ENCODE data around the gene GDF15. TPM values are rescaled to one million over a fixed set of nuclear protein-coding genes. Genes with fewer than 3 reads are reported as not detected.

The GDF15 gene
- total RNA-seq, 4 donors from 2014 or later = 0.49 to 5.1 (median 4.5) TPM; not detected in 1

DNA sequence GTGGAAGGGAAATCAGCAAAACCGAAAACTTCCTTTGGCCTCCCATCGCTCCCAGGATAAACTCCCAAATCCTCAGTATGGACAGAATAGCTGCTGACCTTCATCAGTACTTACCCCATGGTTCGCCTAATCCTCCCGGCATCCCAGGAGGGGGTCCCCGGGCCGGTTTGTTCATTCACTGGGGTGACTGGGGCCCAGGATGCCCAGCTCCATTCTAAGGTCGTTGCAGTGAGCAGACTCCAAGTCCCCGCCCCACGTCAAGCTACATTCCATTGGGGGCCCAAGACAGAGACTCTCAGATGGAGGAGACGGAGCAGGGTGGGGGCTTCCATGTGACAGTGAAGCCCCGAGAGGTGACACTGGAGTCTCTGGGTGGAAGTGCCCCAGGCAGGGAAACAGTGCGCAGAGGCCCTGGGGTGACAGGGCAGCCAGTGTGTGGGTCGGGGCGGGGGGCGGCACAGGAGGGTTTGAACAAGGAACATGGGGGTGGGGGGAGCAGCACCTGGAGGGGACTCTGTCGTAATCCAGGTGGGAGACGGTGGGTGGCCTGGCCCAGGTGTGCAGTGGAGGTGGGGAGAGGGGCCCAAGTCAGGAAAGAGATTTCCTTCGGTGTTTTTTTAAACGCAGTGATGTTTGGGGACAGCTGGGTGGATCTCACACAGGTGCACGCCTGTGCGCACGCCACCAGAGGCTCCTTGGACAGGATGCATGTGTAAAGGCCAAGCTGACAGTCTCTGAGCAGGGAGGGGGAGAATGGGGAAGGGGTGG, 38.3 kb downstream of the GDF15 start:
- DNase-seq (ENCODE audit: low spot score in 2 of 2) = no peak
- TF ChIP-seq POLR2A (IDR thresholded peaks at IDR 0.05) = no peak
- TF ChIP-seq, protein P1, sequence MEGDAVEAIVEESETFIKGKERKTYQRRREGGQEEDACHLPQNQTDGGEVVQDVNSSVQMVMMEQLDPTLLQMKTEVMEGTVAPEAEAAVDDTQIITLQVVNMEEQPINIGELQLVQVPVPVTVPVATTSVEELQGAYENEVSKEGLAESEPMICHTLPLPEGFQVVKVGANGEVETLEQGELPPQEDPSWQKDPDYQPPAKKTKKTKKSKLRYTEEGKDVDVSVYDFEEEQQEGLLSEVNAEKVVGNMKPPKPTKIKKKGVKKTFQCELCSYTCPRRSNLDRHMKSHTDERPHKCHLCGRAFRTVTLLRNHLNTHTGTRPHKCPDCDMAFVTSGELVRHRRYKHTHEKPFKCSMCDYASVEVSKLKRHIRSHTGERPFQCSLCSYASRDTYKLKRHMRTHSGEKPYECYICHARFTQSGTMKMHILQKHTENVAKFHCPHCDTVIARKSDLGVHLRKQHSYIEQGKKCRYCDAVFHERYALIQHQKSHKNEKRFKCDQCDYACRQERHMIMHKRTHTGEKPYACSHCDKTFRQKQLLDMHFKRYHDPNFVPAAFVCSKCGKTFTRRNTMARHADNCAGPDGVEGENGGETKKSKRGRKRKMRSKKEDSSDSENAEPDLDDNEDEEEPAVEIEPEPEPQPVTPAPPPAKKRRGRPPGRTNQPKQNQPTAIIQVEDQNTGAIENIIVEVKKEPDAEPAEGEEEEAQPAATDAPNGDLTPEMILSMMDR (IDR thresholded peaks at IDR 0.05) = no peak
- H3K4me3 ChIP-seq (ENCODE audit: low read depth, poor library complexity, severe bottlenecking) = no peak overlapping the region
- intact Hi-C loops (cut with DNase I; ENCODE audit: low total_unique reads) = no loop called here
- WGBS, 2 donors = 76 to 79% methylated on average over 21 to 22 of the region's 22 CpGs

DNA sequence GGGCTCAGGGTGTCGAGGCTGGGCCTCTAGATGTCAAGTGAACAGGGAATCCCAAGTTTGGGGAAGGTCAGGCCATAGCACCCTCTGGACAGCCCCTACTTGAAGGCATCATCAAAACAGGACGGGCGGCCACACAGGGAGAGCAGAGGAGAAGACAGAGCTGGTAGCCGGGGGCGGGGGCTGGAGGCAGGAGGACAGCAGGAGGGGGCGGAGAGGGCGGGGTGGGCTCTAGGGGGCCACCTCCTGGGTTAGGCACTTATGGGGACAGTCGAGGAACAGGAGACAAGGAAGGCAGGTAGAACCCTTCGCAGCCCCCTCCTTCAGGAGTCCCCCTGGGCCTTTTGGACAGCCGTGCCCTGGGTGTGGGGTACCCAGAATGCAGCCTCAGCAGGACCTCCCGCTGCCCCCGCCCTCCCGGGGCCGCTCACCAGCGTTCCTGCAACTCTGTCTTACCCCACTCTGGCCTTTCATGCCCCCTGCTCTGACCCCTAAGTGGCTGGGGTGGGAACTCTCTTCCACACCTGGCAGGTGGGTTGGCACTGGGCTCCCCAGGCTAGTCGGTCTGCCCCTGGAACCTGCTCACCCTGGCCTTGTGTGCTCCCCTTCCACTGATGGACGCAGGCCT, 39.0 kb downstream of the GDF15 start:
- WGBS, 2 donors = 78 to 81% methylated on average over 14 to 17 of the region's 17 CpGs
- TF ChIP-seq, protein P1 (IDR thresholded peaks at IDR 0.05) = no peak
- TF ChIP-seq POLR2A (IDR thresholded peaks at IDR 0.05) = no peak
- intact Hi-C loops (cut with DNase I; ENCODE audit: low total_unique reads) = no loop called here
- H3K4me3 ChIP-seq (ENCODE audit: low read depth, poor library complexity, severe bottlenecking) = no peak overlapping the region
- DNase-seq (ENCODE audit: low spot score in 2 of 2) = no peak

DNA sequence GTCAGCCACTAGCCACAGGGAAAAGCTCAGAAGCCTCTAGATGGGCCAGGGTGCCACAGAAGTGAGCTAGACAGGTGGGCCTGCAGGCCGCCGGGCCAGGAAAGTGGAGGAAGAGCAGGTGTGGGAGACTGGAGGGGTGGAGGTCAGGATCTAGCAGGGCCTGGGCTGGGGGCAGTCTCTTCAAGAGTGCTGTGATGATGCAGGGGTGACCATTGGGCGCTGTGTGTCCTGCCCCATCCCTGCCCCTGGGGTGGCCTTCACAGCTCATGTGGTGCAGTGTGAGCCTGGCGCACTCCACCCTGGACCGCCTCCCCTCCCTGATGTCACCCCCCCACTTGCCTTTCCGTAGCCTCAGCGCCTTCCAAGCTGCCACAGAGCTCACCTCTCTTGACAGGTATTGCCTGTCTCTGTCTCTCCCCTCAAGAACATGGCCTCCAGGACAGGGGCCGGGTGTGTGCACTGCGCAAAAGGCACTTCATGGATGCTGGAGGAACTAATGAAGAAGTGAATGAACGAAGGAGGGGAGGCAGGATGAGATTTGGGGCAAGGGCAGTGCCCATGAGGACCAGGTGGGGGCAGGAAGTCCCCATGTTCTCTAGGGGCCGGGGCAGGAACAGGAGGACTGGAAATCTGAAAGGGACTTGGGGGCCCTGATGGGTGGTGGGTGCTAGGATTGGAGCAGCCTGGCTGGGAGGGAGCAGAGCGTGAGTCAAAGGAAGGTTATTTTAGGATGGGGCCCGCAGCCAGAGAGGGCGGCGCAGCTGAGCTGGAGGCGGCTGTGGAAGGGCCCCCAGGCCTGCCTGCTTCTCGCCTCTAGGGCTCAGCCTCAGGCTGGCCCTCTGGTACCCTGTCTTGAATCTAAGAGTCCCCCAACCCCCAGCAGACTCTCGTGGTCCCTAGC, 39.8 kb downstream of the GDF15 start:
- no peak for DNase-seq (ENCODE audit: low spot score in 2 of 2)
- no peak for TF ChIP-seq POLR2A (IDR thresholded peaks at IDR 0.05)
- TF ChIP-seq, protein P1 (IDR thresholded peaks at IDR 0.05) = no peak
- no peak overlapping the region for H3K4me3 ChIP-seq (ENCODE audit: low read depth, poor library complexity, severe bottlenecking)
- intact Hi-C loops (cut with DNase I; ENCODE audit: low total_unique reads) = no loop called here
- 47 to 48% methylated on average over 17 to 18 of the region's 18 CpGs for WGBS, 2 donors

DNA sequence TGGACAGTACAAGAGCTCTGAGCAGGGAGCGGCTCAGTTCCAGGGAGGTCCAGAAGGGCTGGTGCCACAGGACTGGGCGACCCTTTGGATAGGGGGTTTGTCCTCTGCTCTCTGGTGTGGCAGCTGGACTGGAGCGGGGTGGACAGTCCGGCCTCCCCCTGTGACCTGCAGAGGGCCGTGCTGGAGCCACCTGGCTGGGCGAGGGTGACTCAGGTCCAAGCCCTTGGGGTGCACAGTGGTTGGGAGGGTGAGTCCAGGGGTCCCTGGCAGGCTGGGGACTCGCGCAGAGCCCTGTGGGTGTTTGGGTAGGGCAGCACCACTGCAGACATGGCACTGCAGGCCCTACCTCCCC, 40.4 kb downstream of the GDF15 start:
- DNase-seq (ENCODE audit: low spot score in 2 of 2) = no peak
- intact Hi-C loops (cut with DNase I; ENCODE audit: low total_unique reads) = no loop called here
- TF ChIP-seq, protein P1 (IDR thresholded peaks at IDR 0.05) = no peak
- H3K4me3 ChIP-seq (ENCODE audit: low read depth, poor library complexity, severe bottlenecking) = no peak overlapping the region
- 64 to 79% methylated on average over 6 to 8 of the region's 8 CpGs for WGBS, 2 donors

DNA sequence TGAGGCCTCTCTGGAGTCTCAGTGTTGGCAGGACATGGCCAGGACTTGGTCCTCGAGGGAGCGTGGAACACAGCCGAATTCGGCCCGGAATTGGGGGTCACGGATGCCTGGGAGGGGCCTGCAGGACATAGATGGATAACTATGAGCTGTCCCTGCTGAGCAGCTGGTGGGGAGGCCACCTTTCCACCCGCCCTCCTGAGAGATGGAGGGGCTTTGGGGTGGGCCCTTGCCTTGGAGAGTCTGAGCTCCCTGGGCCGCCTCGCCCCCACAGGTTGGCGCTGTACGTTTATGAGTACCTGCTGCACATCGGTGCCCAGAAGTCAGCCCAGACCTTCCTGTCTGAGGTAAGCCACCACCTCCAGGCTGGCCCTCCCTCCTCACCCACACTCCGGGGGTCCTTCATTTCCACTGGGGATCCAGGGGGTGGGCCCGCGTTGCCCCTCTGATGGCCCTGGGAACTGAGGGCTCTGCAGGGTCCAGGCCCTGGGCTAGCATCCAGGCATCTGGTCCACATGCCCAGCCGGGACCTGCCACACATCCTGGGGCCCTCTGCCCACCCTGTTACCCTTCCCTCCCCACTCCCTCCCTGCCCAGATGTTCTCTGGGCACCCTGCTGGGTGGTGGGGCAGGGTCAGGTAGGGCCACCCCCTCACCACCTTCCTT, 41.3 kb downstream of the GDF15 start:
- no peak for DNase-seq (ENCODE audit: low spot score in 2 of 2)
- 74 to 79% methylated on average over 16 of the region's 16 CpGs for WGBS, 2 donors
- TF ChIP-seq POLR2A (IDR thresholded peaks at IDR 0.05) = no peak
- TF ChIP-seq, protein P1 (IDR thresholded peaks at IDR 0.05) = no peak
- H3K4me3 ChIP-seq (ENCODE audit: low read depth, poor library complexity, severe bottlenecking) = no peak overlapping the region
- intact Hi-C loops (cut with DNase I; ENCODE audit: low total_unique reads) = no loop called here

Measured in lower leg skin (tissue), 4 donors.